GM08714 (cell line): Measurements from ENCODE around the gene BSND.

Source experiments
- H3K4me3 ChIP-seq: fragments of 200-500 bp; sonication (Bioruptor generic); 2 replicates; pipeline ENCODE4 v1.5.1; 2014; ENCODE audit warnings: mild to moderate bottlenecking, low read length, inconsistent platforms
- ZNF274 ChIP-seq: IDR thresholded peaks from 2 replicates; pipeline ENCODE4 v1.6.1; 2012; ENCODE audit warnings: mild to moderate bottlenecking, low read depth, low read length

Gene BSND

GRCh38 chr1:54981466-54981865 lies 17.3 kb upstream of the BSND start:
- TF ChIP-seq ZNF274 = no peak
- no peak overlapping the region for H3K4me3 ChIP-seq

GRCh38 chr1:54982739-54983138 lies 16.0 kb upstream of the BSND start:
- TF ChIP-seq ZNF274 = no peak
- H3K4me3 ChIP-seq = no peak overlapping the region

GRCh38 chr1:54984131-54984842 lies 14.4 kb upstream of the BSND start:
- no peak overlapping the region for H3K4me3 ChIP-seq
- no peak for TF ChIP-seq ZNF274

GRCh38 chr1:54985556-54985955 lies 13.2 kb upstream of the BSND start:
- no peak overlapping the region for H3K4me3 ChIP-seq
- no peak for TF ChIP-seq ZNF274

GRCh38 chr1:54986025-54986424 lies 12.7 kb upstream of the BSND start:
- TF ChIP-seq ZNF274 = no peak
- no peak overlapping the region for H3K4me3 ChIP-seq

- no peak overlapping the region for H3K4me3 ChIP-seq
- TF ChIP-seq ZNF274 = no peak
Observed at GRCh38 chr1:54986533-54986932, 12.2 kb upstream of the BSND start.

- TF ChIP-seq ZNF274 = no peak
- H3K4me3 ChIP-seq = no peak overlapping the region
Observed at GRCh38 chr1:54987427-54987826, 11.3 kb upstream of the BSND start.

- TF ChIP-seq ZNF274 = no peak
- H3K4me3 ChIP-seq = no peak overlapping the region
Observed at GRCh38 chr1:54987919-54988705, 10.6 kb upstream of the BSND start.

- no peak overlapping the region for H3K4me3 ChIP-seq
- TF ChIP-seq ZNF274 = no peak
Observed at GRCh38 chr1:54988975-54989374, 9.8 kb upstream of the BSND start.

- no peak for TF ChIP-seq ZNF274
- H3K4me3 ChIP-seq = no peak overlapping the region
Observed at GRCh38 chr1:54989473-54989872, 9.3 kb upstream of the BSND start.

GRCh38 chr1:54989968-54990810 lies 8.5 kb upstream of the BSND start:
- no peak overlapping the region for H3K4me3 ChIP-seq
- TF ChIP-seq ZNF274 = no peak

GRCh38 chr1:54990916-54991315 lies 7.8 kb upstream of the BSND start:
- H3K4me3 ChIP-seq = no peak overlapping the region
- no peak for TF ChIP-seq ZNF274

GRCh38 chr1:54991939-54992338 lies 6.8 kb upstream of the BSND start:
- TF ChIP-seq ZNF274 = no peak
- no peak overlapping the region for H3K4me3 ChIP-seq

GRCh38 chr1:54993140-54993539 lies 5.6 kb upstream of the BSND start:
- H3K4me3 ChIP-seq = no peak overlapping the region
- TF ChIP-seq ZNF274 = no peak
